Measurements from ENCODE around the gene ABHD2.

ABHD2 gene

DNA sequence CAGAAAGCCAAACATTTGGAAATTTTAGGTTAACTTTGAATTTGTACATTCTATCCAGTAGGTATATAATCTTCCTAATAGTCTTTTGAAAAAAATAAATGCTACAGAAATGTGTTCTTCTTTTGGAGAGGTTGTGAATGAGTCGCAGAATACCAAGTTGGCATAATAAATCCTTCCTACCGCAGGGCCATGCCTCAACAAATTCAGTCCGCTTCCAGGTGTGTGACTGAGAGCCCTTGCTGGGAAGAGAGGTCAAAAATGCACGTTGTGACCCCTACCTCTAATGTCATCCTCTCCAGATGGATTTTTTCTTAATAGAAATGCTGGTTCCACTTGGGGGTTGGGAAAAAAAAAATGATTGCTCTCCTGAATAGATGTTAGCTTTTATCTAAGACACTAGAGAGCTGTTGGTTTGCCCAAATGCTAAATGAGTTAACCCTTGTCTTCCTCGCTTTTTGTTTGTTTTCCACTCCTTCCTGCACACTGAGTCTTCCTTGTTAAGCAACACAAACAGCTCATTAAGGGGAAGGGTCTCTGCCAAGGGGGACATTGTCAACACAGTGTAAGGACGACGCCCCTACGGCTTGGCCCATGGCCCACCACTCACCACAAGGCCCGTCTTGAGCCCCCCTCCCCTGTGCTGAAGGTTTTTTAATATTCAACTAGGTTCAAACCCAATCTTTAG lies 99.2 kb downstream of the ABHD2 start:
- DNase-seq (ENCODE audit: low spot score) (no peak), FAIRE-seq (no peak)

DNA sequence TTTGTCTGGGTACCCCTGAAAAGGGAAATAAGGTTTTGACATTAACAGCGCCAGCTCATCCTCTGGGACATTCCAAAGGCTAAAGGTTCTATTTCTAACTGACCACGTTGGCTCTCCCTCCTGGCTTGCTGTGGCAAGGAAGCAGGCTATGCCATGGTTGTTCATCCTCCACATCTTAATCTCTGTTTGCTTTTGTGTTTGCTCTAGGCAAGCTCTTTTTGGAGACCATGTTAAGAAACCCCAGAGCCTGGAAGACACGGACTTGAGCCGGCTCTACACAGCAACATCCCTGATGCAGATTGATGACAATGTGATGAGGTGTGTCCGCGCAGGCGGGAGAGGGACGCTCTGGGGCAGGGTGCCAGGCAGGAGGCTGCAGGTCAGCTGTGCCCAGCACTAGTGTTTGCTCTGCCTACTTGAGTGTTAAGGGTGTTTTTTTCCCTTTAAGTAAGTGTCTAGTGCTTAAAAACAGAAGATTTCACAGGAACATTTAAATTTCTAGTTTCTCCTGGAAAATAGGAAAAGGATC lies 99.8 kb downstream of the ABHD2 start:
- no peak for DNase-seq (ENCODE audit: low spot score)
- no peak for FAIRE-seq

DNA sequence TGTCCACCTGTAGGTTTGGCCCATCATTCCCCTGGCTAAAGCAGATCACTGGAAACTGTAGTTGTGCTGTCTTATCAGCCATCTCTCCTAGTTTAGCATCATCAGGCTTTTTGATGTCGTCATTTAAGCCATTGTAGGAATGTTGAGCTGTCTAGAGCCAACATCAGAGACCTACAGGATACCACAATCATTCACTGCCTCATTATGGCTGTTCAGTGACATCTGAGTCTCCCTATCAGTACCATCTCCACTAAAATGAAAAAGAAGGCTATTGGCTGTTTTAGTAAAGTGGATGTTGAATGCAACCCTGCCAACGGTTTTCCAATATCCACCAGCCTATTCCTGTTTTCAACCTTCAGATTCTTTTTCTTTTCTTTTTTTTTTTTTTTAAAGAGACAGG lies 103.9 kb downstream of the ABHD2 start:
- FAIRE-seq (no peak), DNase-seq (ENCODE audit: low spot score) (no peak)

- no peak for DNase-seq (ENCODE audit: low spot score)
- no peak for FAIRE-seq
Observed at GRCh38 chr15:89192766-89193165, 104.5 kb downstream of the ABHD2 start.

DNA sequence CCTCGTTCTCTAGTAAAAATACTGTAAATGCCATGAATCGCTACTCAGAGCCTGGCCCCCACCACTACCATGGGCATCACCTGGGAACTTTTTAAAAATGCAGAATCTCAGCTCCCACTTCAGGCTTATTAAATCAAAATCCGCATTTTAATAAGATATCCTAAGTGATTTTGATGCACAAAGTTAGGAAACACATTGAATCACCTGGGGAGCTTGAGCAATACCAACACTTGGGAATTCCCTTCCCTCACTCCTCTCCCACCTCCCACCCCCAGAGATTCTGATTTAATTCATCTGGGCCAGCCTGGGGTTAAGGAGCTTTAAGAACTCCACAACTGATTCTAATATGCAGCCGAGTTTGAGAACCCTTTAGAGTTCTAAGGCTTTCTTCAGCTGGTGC lies 106.4 kb downstream of the ABHD2 start:
- DNase-seq (ENCODE audit: low spot score) (no peak), FAIRE-seq (no peak)

- DNase-seq (ENCODE audit: low spot score), result no peak
- FAIRE-seq, result no peak
Observed at GRCh38 chr15:89195836-89196235, 107.6 kb downstream of the ABHD2 start.

DNA sequence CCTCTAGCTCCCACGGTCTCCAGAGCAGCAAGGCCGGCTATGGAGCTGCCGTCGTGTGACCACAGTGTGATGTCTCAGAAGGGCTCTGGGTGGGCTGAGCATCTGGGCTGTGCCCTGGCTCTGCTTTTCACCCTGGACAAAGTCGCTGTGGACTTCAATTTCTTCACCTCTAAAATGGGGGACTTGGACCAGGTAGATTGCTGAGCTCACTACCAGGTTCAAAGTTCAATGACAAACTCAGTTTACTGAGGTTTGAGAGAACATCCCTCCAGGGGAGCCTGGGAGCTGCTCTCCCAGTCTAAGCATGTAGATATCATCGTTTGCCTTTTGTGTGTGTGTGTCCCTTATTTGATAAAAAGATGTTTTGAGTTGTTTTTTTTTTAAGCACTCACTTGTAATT lies 108.0 kb downstream of the ABHD2 start:
- FAIRE-seq, result no peak

DNA sequence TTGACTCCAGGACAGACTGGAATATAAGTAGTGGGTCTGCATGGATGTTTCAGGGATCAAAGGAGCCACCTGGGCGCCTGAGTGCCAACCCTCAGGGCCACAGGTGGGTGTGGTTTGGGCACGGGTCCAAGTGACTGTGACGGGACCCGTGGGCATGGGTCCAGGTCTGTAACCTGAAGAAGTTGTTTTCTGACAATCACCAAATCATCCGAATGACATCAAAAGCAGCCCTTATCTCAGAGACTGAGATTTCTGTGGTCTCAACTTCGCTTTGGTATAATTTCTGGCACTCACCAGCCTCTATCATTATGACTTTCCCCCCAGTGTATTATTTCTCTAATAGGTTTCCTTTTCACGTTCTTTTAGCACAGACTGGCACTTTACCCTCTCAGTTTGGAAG lies 108.7 kb downstream of the ABHD2 start:
- DNase-seq (ENCODE audit: low spot score) (peak; percentile 31), FAIRE-seq (no peak)

More for the DNA sequence above, 108.0 kb downstream of the ABHD2 start:
- no peak for DNase-seq (ENCODE audit: low spot score)

DNA sequence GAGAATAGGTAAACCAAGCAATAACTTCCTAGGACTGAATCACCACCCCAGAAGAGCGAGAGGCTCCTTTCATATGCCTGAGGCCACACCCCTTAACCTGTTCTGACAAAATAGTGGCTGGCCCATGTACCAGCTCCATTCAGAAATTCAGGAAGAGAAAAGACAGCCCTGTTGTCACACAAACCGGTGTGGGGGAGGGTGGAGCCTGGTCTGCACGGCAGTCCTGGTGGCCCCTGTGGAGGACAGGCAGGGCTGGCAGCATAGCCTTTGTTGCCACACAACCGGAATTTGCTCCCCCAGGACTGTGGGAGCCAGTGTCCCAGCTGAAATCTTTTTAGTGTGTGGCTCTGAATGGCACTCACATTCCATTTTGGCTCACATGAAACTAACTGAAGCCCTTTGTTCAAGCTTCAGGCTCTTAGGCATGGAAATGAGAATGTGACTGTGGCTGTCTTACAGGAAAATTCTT lies 109.3 kb downstream of the ABHD2 start:
- no peak for FAIRE-seq
- no peak for DNase-seq (ENCODE audit: low spot score)

GRCh38 chr15:89198196-89198595 lies 109.9 kb downstream of the ABHD2 start:
- no peak for DNase-seq (ENCODE audit: low spot score)
- FAIRE-seq, result no peak

DNA sequence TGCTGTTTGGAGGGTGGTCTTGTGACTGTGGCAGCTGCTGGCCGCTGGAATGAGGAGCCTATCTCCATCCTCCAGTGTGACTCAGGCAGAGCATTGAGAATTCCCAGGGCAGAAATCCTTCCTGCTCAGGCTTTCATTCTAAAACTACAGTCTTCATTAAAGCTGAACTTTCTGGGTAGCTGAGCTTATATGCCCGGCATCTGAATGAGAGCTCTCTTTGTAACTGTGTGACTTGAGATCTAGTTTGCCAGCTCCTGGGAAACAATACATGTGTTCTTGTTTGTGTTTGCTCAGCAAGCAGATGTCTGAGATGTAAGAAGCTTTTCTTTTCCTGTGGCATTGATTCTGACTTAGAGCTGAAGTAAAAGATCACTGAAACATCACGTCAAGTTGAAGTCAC lies 110.7 kb downstream of the ABHD2 start:
- no peak for DNase-seq (ENCODE audit: low spot score)
- FAIRE-seq, result no peak

DNA sequence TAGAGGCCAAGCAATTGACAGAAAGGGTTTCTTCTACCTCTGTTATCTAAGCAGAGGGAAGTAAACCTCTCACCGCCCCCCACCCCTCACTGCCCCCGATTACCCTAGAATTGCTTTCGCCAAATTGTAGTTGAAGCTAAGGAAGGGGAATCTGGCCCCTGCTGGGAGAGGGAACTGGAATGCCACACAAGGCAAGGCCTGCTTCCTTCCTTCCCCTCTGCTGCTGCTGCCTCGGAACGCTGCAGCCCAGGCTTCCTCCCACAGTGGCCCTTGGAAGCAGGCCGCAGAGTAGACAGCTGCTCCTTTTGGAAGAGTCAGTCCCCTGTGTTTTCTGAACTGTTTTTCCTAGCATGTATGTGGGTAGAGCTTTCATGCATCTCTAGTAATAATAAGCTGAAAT lies 111.5 kb downstream of the ABHD2 start:
- DNase-seq (ENCODE audit: low spot score) (no peak), FAIRE-seq (no peak)

DNA sequence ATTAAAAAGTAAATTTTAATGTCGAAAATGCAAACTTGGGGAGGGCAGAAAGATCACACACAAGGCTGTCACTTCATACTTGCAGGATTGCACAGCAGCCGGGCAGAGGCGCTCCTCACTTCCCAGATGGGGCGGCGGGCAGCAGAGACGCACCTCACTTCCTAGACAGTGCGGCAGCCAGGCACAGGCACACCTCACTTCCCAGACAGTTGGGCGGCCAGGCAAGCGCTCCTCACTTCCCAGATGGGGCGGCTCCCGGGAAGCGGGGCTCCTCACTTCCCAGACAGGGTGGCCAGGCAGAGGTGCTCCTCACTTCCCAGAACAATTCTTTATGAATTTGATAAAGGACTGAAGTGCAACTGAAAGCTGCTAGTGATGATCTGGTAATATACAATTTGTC lies 111.9 kb downstream of the ABHD2 start:
- DNase-seq (ENCODE audit: low spot score), result no peak
- no peak for FAIRE-seq

DNA sequence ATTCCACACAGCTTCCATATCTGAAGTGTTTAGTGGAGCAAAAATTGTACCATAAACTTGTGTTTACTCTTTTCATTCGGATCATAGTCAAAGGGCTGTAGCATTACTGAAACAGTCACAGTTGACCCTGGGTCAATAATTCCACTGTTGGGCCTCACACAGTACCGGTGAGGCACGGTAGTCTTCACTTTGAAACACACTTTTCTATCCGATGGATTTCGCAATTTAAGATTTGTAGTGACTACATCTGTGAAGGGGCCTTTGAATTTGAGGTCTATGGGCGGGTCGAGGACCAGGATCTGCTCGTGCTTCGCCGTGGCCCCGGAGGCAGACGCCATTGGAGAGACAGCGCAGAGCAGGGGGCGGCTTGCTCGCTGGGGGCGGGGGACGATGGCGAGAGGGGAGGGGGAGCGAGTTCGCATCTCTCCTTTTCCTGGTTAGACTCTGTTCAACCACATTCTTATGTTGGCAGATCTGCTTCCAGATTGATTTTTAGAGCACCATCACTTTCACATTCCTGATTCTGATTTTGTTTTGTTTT lies 113.3 kb downstream of the ABHD2 start:
- DNase-seq (ENCODE audit: low spot score) (no peak), FAIRE-seq (no peak)

- DNase-seq (ENCODE audit: low spot score) (no peak), FAIRE-seq (no peak)
Observed at GRCh38 chr15:89203705-89204273, 115.5 kb downstream of the ABHD2 start.

DNA sequence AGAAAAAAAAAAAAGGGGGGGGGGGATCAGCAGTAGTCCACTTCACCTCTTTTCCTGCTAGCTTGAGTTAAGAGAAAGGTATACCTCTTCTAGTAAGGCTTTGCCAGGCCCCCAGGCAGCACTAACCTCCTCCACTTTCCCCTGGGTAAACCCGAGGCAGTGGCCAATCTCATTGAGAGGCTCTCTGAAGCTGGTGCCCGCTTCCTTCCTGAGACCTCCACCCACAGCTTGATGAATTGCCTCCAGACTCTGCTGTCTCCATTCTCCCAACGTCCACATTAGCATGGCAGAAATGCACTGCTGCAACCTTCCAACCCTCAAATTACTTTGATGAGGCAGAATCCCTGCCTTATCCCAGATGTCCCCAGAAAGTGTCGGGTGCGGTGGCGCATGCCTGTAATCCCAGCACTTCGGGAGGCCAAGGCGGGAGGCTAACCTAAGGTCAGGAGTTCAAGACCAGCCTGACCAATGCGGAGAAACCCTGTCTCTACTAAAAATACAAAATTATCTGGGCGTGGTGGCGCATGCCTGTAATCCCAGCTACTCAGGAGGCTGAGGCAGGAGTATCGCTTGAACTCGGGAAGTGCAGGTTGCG lies 117.8 kb downstream of the ABHD2 start:
- DNase-seq (ENCODE audit: low spot score) (no peak), FAIRE-seq (no peak)

- DNase-seq (ENCODE audit: low spot score), result peak; percentile 91
- FAIRE-seq, result peak; percentile 94
Observed at GRCh38 chr15:89206908-89207331, 118.7 kb downstream of the ABHD2 start.

DNA sequence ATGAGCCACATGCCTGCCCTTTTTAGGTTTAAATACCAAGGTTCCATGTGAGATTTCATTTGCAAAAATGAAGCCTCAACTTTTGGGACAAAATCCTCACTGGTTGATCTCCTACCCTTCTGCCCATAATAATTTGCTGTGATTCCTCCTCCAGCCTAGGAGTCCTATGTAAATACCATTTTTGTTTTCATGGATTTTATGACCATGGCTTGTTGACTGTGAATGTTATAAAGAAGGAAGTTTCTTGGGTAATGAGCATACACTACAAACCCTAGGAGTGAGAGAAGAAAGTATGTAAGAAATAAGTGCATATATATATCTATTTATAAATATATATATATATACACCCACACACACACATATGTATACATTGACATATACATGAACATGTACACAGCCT lies 120.0 kb downstream of the ABHD2 start:
- DNase-seq (ENCODE audit: low spot score) (no peak), FAIRE-seq (no peak)

DNA sequence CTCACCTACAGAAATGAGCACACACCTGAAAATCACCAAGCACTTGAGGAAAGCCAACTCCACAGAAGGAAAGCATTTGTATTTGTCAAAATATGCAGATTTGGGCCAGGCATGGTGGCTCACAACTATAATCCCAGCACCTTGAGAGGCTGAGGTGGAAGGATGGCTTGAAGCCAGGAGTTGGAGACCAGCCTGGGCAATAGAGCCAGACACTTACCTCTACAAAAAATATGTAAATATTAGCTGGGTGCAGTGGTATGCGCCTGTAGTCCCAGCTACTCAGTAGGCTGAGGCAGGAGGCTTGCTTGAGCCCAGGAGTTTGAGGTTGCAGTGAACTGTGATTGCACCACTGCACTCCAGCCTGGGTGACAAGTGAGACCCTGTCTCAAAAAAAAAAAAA lies 120.8 kb downstream of the ABHD2 start:
- no peak for DNase-seq (ENCODE audit: low spot score)
- FAIRE-seq, result no peak

GRCh38 chr15:89211678-89212170 lies 123.5 kb downstream of the ABHD2 start:
- DNase-seq (ENCODE audit: low spot score), result no peak
- no peak for FAIRE-seq

GRCh38 chr15:89215627-89216026 lies 127.4 kb downstream of the ABHD2 start:
- no peak for FAIRE-seq
- DNase-seq (ENCODE audit: low spot score), result no peak

- DNase-seq (ENCODE audit: low spot score), result no peak
- no peak for FAIRE-seq
Observed at GRCh38 chr15:89217031-89217430, 128.8 kb downstream of the ABHD2 start.

All from urothelium cell line (cell line).